K562 (cell line): ENCODE data around the gene PGAP2. TPM values are rescaled to one million over a fixed set of nuclear protein-coding genes. Genes with fewer than 3 reads are reported as not detected.
A peak's percentile ranks its signal among the peaks of the same experiment; 100 is the strongest.

Source experiments
- BCL6 ChIP-seq: fragments of 250-450 bp; sonication (Bioruptor Pico); IDR thresholded peaks from 2 replicates; pipeline ENCODE4 v1.4.0; 2020
- CREB1 ChIP-seq, 2 experiments: sonication (generic) in 1 of 2; formaldehyde crosslinking in 1 of 2; IDR thresholded peaks; 2 replicates each; pipeline versions ENCODE4 v1.6.1 to v1.8.0; 2012 to 2022; ENCODE audit warnings: inconsistent platforms in 1 of 2, mild to moderate bottlenecking in 1 of 2, missing genetic modification reagents in 1 of 2, moderate library complexity in 1 of 2
- ESRRB ChIP-seq: fragments of 250-450 bp; sonication (Bioruptor Pico); IDR thresholded peaks from 2 replicates; pipeline ENCODE4 v1.5.0; 2020; ENCODE audit warnings: mild to moderate bottlenecking, moderate library complexity, borderline replicate concordance
- GABPB1 ChIP-seq: sonication (generic); formaldehyde crosslinking; IDR thresholded peaks from 2 replicates; pipeline ENCODE4 v1.8.0; 2022; ENCODE audit warnings: mild to moderate bottlenecking, missing genetic modification reagents
- HDAC2 ChIP-seq: fragments of 450-650 bp; IDR thresholded peaks from 2 replicates; pipeline ENCODE4 v1.6.1; 2016; ENCODE audit warnings: mild to moderate bottlenecking
- HMG20A ChIP-seq: fragments of 450-650 bp; formaldehyde crosslinking; conservative IDR thresholded peaks from 2 replicates; pipeline ENCODE4 v1.4.0; 2020; ENCODE audit warnings: mild to moderate bottlenecking, mixed read lengths
- ILF3 ChIP-seq: fragments of 450-650 bp; IDR thresholded peaks from 2 replicates; pipeline ENCODE4 v1.6.1; 2018; ENCODE audit warnings: antibody characterized with exemption, mild to moderate bottlenecking, moderate library complexity, borderline replicate concordance
- JUN ChIP-seq, 2 experiments: sonication (generic) in 1 of 2; formaldehyde crosslinking in 1 of 2; IDR thresholded peaks; 2 replicates each; pipeline versions ENCODE4 v1.6.1 to v1.8.0; 2012 to 2022; ENCODE audit warnings: borderline replicate concordance in 2 of 2, mild to moderate bottlenecking in 2 of 2, improper control_type of control experiment in 1 of 2, low read depth in 1 of 2, low read length in 1 of 2, missing genetic modification reagents in 1 of 2
- KAT2B ChIP-seq: IDR thresholded peaks from one replicate; pipeline ENCODE4 v1.6.1; 2012; ENCODE audit warnings: low read depth, mild to moderate bottlenecking, control low read depth, inconsistent platforms, low read length, moderate library complexity
- MTA1 ChIP-seq: fragments of 450-650 bp; IDR thresholded peaks from 2 replicates; pipeline ENCODE4 v1.6.1; 2017; ENCODE audit warnings: borderline replicate concordance
- PHF8 ChIP-seq: fragments of 200-600 bp; sonication (generic); IDR thresholded peaks from 2 replicates; pipeline ENCODE4 v1.6.1; 2012; ENCODE audit warnings: mixed run types, mild to moderate bottlenecking, inconsistent platforms, low read length, moderate library complexity, borderline replicate concordance
- POLR2AphosphoS5 ChIP-seq: IDR thresholded peaks from 2 replicates; pipeline ENCODE4 v1.6.1; 2011; ENCODE audit warnings: mild to moderate bottlenecking, low read depth, low read length, moderate library complexity; ENCODE audit not compliant: control insufficient read depth, insufficient read depth
- RBFOX2 ChIP-seq: fragments of 200-400 bp; formaldehyde crosslinking; IDR thresholded peaks from 2 replicates; pipeline ENCODE4 v1.6.1; 2017; ENCODE audit warnings: low read depth, mild to moderate bottlenecking, low read length, moderate library complexity
- RFX7 ChIP-seq: fragments of 250-450 bp; sonication (Bioruptor Pico); IDR thresholded peaks from 2 replicates; pipeline ENCODE4 v1.5.1; 2021; ENCODE audit warnings: mild to moderate bottlenecking
- SMAD1 ChIP-seq: fragments of 150-350 bp; IDR thresholded peaks from 2 replicates; pipeline ENCODE4 v1.6.1; 2014; ENCODE audit warnings: low read length, low read depth; ENCODE audit not compliant: partially characterized antibody
- SMAD4 ChIP-seq: fragments of 250-450 bp; sonication (Bioruptor Pico); conservative IDR thresholded peaks from 2 replicates; pipeline ENCODE4 v1.8.0; 2021; ENCODE audit warnings: inconsistent platforms, mild to moderate bottlenecking, moderate library complexity
- STAG1 ChIP-seq: sonication (generic); formaldehyde crosslinking; IDR thresholded peaks from 2 replicates; pipeline ENCODE4 v1.5.0; 2020; ENCODE audit warnings: missing genetic modification reagents, borderline replicate concordance
- TAL1 ChIP-seq: fragments of 450-650 bp; IDR thresholded peaks from 2 replicates; pipeline ENCODE4 v1.6.1; 2016; ENCODE audit warnings: mild to moderate bottlenecking
- TGIF2 ChIP-seq: sonication (generic); formaldehyde crosslinking; IDR thresholded peaks from 2 replicates; pipeline ENCODE4 v1.8.1; 2022; ENCODE audit warnings: mild to moderate bottlenecking, missing genetic modification reagents, moderate library complexity
- ZNF224 ChIP-seq: sonication (generic); formaldehyde crosslinking; IDR thresholded peaks from 2 replicates; pipeline ENCODE4 v1.8.0; 2022; ENCODE audit warnings: mild to moderate bottlenecking, missing genetic modification reagents
- ZNF583 ChIP-seq: fragments of 250-450 bp; sonication (Bioruptor Pico); IDR thresholded peaks from 2 replicates; pipeline ENCODE4 v1.4.0; 2020
- polyA plus RNA-seq, 8 experiments: library from polyadenylated mRNA; depleted of rRNA in 4 of 8; stranded (reverse) in 5 of 8; unstranded in 3 of 8; fragments of >200 nt; fragmentation: Nextera tagmentation in 2 of 8; fragmentation: Illumina TruSeq in 1 of 8; extraction: Ambion mirVana in 2 of 8; extraction: Trizol in 1 of 8; gene quantifications; 2 replicates each; pipeline versions ENCODE4 v1.2.1 to v1.2.3, GENCODE V29; 2011 to 2014; ENCODE audit warnings: inconsistent platforms in 1 of 8, missing spikeins in 1 of 8
- total RNA-seq, 7 experiments: library from RNA; depleted of rRNA in 6 of 7; stranded (reverse); fragments of >200 nt in 6 of 7; fragmentation: Illumina TruSeq in 2 of 7; extraction: Trizol in 2 of 7; gene quantifications; 2 replicates each; pipeline versions ENCODE4 v1.2.1 to v1.2.3, GENCODE V29; 2011 to 2021; ENCODE audit warnings: low replicate concordance in 1 of 7
- TF ChIP-seq, protein P1 (sequence below), 2 experiments: fragments of 450-650 bp in 1 of 2; sonication (generic) in 1 of 2; formaldehyde crosslinking in 1 of 2; IDR thresholded peaks in 1 of 2; conservative IDR thresholded peaks in 1 of 2; 2 replicates each; pipeline versions ENCODE4 v1.6.1 to v1.8.1; 2016 to 2023; ENCODE audit warnings: mild to moderate bottlenecking in 2 of 2, moderate library complexity in 2 of 2, inconsistent platforms in 1 of 2, missing genetic modification reagents in 1 of 2
- TF ChIP-seq, protein P2 (sequence below): fragments of 250-450 bp; sonication (Bioruptor Pico); IDR thresholded peaks from 2 replicates; pipeline ENCODE4 v1.4.0; 2020; ENCODE audit warnings: mild to moderate bottlenecking, moderate library complexity, borderline replicate concordance
- TF ChIP-seq, protein P3 (sequence below): fragments of 250-450 bp; sonication (Bioruptor Pico); IDR thresholded peaks from 2 replicates; pipeline ENCODE4 v1.8.0; 2021; ENCODE audit warnings: moderate library complexity, mild to moderate bottlenecking, inconsistent platforms

PGAP2 gene
- total and polyA plus RNA-seq, 9 of the 15 experiments (the other 6 are each of a cell fraction or from before 2014, with no cell fraction given): 17.9 to 47.2 (median 33.7) TPM

DNA sequence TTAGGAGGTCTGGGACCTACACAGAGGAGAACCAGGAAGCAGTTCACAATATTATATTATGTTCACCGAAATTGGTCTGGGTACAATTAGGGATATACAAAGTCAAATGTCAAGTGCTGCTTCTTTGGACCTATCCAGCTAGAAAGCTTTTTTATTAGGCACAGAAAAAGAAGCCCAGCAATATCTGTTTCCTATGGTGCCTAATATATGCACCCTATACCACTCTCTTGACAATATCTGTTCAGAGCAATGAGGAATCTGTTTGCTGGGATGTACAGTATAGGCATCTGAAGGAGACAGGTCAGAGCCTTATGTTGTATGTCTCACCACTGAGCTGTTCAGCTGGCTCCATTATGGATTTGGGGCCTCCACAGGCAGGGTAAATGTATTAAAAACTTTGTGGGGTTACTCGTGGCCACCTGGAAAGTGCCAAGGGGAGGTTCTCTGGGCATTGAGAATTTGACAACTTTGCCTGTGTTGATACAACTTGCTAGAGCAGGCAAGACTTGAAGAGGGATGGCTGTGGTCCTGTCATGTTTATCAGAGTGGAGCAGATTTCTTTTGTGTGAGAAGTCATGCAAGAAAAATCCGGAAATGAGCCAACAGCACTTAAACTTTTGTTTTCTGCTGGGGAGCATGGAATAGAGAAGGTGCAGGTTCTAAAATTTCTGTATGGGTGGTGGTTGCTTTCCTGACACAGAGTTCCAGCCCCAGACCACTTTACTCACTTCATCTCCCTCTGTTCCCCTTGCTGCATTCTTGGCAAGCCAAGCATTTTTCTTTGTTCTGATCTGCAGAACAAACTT, 57.2 kb downstream of the PGAP2 start (continued):
- no peak for TF ChIP-seq HMG20A (CRISPR knock-in tag)
- 0 out of 2 replicates have a peak, but pooled peaks have one; percentile 24 for TF ChIP-seq RBFOX2
- TF ChIP-seq ESRRB: no peak
- no peak for TF ChIP-seq STAG1
- no peak for TF ChIP-seq RFX7 (CRISPR knock-in tag)
- peak; percentile 42 for TF ChIP-seq SMAD4 (CRISPR knock-in tag)
- TF ChIP-seq HDAC2: no peak
- no peak for TF ChIP-seq ZNF224 (CRISPR knock-in tag)
- TF ChIP-seq POLR2AphosphoS5: 0 out of 2 replicates have a peak, but pooled peaks have one; percentile 26
- TF ChIP-seq PHF8: no peak
- 0 out of 2 replicates have a peak, but pooled peaks have one; percentile 66 for TF ChIP-seq ZNF583 (CRISPR knock-in tag)
- peak; percentile 72; the same call in 1 of the 2 replicates for TF ChIP-seq JUN (IDR thresholded peaks at IDR 0.05; ENCODE audit: borderline replicate concordance, low read depth, low read length)
- TF ChIP-seq JUN (CRISPR knock-in tag; IDR thresholded peaks at IDR 0.05; ENCODE audit: borderline replicate concordance): peak; percentile 47; the same call in 1 of the 2 replicates
- no peak for TF ChIP-seq BCL6 (CRISPR knock-in tag)
- TF ChIP-seq, protein P1, sequence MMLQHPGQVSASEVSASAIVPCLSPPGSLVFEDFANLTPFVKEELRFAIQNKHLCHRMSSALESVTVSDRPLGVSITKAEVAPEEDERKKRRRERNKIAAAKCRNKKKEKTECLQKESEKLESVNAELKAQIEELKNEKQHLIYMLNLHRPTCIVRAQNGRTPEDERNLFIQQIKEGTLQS (IDR thresholded peaks at IDR 0.05): peak; percentile 74
- TF ChIP-seq, protein P1 (CRISPR knock-in tag; conservative IDR thresholded peaks at IDR 0.05): no peak
- TF ChIP-seq, protein P2, sequence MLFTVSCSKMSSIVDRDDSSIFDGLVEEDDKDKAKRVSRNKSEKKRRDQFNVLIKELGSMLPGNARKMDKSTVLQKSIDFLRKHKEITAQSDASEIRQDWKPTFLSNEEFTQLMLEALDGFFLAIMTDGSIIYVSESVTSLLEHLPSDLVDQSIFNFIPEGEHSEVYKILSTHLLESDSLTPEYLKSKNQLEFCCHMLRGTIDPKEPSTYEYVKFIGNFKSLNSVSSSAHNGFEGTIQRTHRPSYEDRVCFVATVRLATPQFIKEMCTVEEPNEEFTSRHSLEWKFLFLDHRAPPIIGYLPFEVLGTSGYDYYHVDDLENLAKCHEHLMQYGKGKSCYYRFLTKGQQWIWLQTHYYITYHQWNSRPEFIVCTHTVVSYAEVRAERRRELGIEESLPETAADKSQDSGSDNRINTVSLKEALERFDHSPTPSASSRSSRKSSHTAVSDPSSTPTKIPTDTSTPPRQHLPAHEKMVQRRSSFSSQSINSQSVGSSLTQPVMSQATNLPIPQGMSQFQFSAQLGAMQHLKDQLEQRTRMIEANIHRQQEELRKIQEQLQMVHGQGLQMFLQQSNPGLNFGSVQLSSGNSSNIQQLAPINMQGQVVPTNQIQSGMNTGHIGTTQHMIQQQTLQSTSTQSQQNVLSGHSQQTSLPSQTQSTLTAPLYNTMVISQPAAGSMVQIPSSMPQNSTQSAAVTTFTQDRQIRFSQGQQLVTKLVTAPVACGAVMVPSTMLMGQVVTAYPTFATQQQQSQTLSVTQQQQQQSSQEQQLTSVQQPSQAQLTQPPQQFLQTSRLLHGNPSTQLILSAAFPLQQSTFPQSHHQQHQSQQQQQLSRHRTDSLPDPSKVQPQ (CRISPR knock-in tag): no peak
- TF ChIP-seq TAL1: peak; percentile 74
- TF ChIP-seq, protein P3, sequence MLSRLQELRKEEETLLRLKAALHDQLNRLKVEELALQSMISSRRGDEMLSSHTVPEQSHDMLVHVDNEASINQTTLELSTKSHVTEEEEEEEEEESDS (CRISPR knock-in tag): no peak
- TF ChIP-seq CREB1 (IDR thresholded peaks at IDR 0.05): no peak
- no peak for TF ChIP-seq CREB1 (CRISPR knock-in tag; IDR thresholded peaks at IDR 0.05)
- no peak for TF ChIP-seq SMAD1
- TF ChIP-seq GABPB1 (CRISPR knock-in tag): peak; percentile 20; the same call in 1 of the 2 replicates
- no peak for TF ChIP-seq KAT2B
- no peak for TF ChIP-seq TGIF2 (CRISPR knock-in tag)
- TF ChIP-seq MTA1: peak; percentile 11
- no peak for TF ChIP-seq ILF3
